NCI-H2196 (cell line): ENCODE data around the gene CLPSL2.
A peak's percentile ranks its signal among the peaks of the same experiment; 100 is the strongest.

Experiments
- DNase-seq: peaks from one replicate; lab custom pipeline; 2025; ENCODE audit not compliant: unreplicated experiment; lab: John Stamatoyannopoulos, UW

CLPSL2 gene

GRCh38 chr6:35745509-35745908 lies 30.9 kb upstream of the CLPSL2 start:
- DNase-seq = no peak

GRCh38 chr6:35746516-35746915 lies 29.9 kb upstream of the CLPSL2 start:
- no peak for DNase-seq

- DNase-seq = no peak
Measured at GRCh38 chr6:35747877-35748276, 28.5 kb upstream of the CLPSL2 start.

GRCh38 chr6:35750557-35750956 lies 25.8 kb upstream of the CLPSL2 start:
- no peak for DNase-seq

- DNase-seq = no peak
Measured at GRCh38 chr6:35751594-35751993, 24.8 kb upstream of the CLPSL2 start.

- no peak for DNase-seq
Measured at GRCh38 chr6:35752330-35752729, 24.1 kb upstream of the CLPSL2 start.

GRCh38 chr6:35754452-35755277 lies 21.7 kb upstream of the CLPSL2 start:
- peak; percentile 70 for DNase-seq

- DNase-seq = no peak
Measured at GRCh38 chr6:35755278-35755924, 21.0 kb upstream of the CLPSL2 start.

- DNase-seq = no peak
Measured at GRCh38 chr6:35757456-35758123, 18.8 kb upstream of the CLPSL2 start.

- no peak for DNase-seq
Measured at GRCh38 chr6:35759426-35759825, 17.0 kb upstream of the CLPSL2 start.

GRCh38 chr6:35765739-35766138 lies 10.7 kb upstream of the CLPSL2 start:
- DNase-seq = no peak

GRCh38 chr6:35769211-35769610 lies 7.2 kb upstream of the CLPSL2 start:
- no peak for DNase-seq

- DNase-seq = no peak
Measured at GRCh38 chr6:35771343-35771627, 5.1 kb upstream of the CLPSL2 start.

GRCh38 chr6:35774116-35774794 lies 2.1 kb upstream of the CLPSL2 start:
- no peak for DNase-seq

- no peak for DNase-seq
Measured at GRCh38 chr6:35775031-35775430, 1.4 kb upstream of the CLPSL2 start.

- no peak for DNase-seq
Measured at GRCh38 chr6:35777356-35778102, 1.1 kb downstream of the CLPSL2 start.

- no peak for DNase-seq
Measured at GRCh38 chr6:35778437-35778836, 2.0 kb downstream of the CLPSL2 start.

GRCh38 chr6:35780719-35781118 lies 4.3 kb downstream of the CLPSL2 start, which contains the start of gene CLPSL1:
TSS of gene CLPSL1 (plus strand) at chr6:35781019. CDS start at chr6:35781111, 92 bp downstream.
- DNase-seq = no peak

- DNase-seq = no peak
Measured at GRCh38 chr6:35781290-35781689, 4.9 kb downstream of the CLPSL2 start.

- DNase-seq = peak; percentile 27
Measured at GRCh38 chr6:35782424-35782823, 6.0 kb downstream of the CLPSL2 start.

- no peak for DNase-seq
Measured at GRCh38 chr6:35784200-35784599, 7.8 kb downstream of the CLPSL2 start.
